DND-41 (cell line): ENCODE measurements around the gene CAPZA1.

Experiments
- ATAC-seq: fragments of 200-7000 bp; cut with Tn5 transposase; 3 replicates; pipeline ENCODE4 v1.9.1; 2021; ENCODE audit warnings: low read depth; ENCODE audit not compliant: insufficient read depth
- DNase-seq: peaks from one replicate; pipeline ENCODE4 v3.0.0-alpha.2; 2020
- H2AFZ ChIP-seq: 2 replicates; pipeline ENCODE4 v1.6.0; 2012; ENCODE audit warnings: low read depth, low read length
- H3K27ac ChIP-seq: 2 replicates; pipeline ENCODE4 v1.5.1; 2012; ENCODE audit warnings: low read length, inconsistent platforms
- H3K27me3 ChIP-seq: fragments of 200-600 bp; sonication (generic); 2 replicates; pipeline ENCODE4 v1.6.0; 2012; ENCODE audit warnings: low read length, mild to moderate bottlenecking, inconsistent platforms; ENCODE audit not compliant: insufficient read depth, poor library complexity
- H3K36me3 ChIP-seq: 2 replicates; pipeline ENCODE4 v1.5.1; 2012; ENCODE audit warnings: low read length, inconsistent platforms; ENCODE audit not compliant: insufficient read depth
- H3K4me1 ChIP-seq: 2 replicates; pipeline ENCODE4 v1.5.1; 2012; ENCODE audit warnings: mild to moderate bottlenecking, low read length; ENCODE audit not compliant: insufficient read depth
- H3K4me2 ChIP-seq: 2 replicates; pipeline ENCODE4 v1.6.0; 2012; ENCODE audit warnings: mild to moderate bottlenecking, moderate library complexity, low read length, inconsistent platforms; ENCODE audit not compliant: insufficient read depth
- H3K4me3 ChIP-seq, 2 experiments: fragments of 200-600 bp in 1 of 2; shearing (Covaris generic) in 1 of 2; 2 replicates each; pipeline ENCODE4 v1.5.1; 2012 to 2016; ENCODE audit warnings: inconsistent platforms in 2 of 2, low read length in 2 of 2, mild to moderate bottlenecking in 2 of 2, low read depth in 1 of 2, moderate library complexity in 1 of 2
- H3K79me2 ChIP-seq: 2 replicates; pipeline ENCODE4 v1.6.0; 2012; ENCODE audit warnings: low read length, inconsistent platforms; ENCODE audit not compliant: insufficient read depth
- H3K9ac ChIP-seq: 2 replicates; pipeline ENCODE4 v1.6.0; 2012; ENCODE audit warnings: low read depth, mild to moderate bottlenecking, inconsistent platforms, low read length, moderate library complexity
- H3K9me3 ChIP-seq: 2 replicates; pipeline ENCODE4 v1.5.1; 2012; ENCODE audit warnings: low read length, moderate library complexity, mild to moderate bottlenecking, inconsistent platforms; ENCODE audit not compliant: insufficient read depth, severe bottlenecking
- H4K20me1 ChIP-seq: 2 replicates; pipeline ENCODE4 v1.6.0; 2012; ENCODE audit warnings: low read length; ENCODE audit not compliant: insufficient read depth
- EZH2 ChIP-seq: IDR thresholded peaks from 3 replicates; pipeline ENCODE4 v1.6.1; 2012; ENCODE audit warnings: borderline replicate concordance, low read depth, mild to moderate bottlenecking, moderate library complexity, low read length, inconsistent platforms; ENCODE audit not compliant: severe bottlenecking
- TF ChIP-seq, protein P1 (sequence below): IDR thresholded peaks from 2 replicates; pipeline ENCODE4 v1.5.1; 2012; ENCODE audit warnings: borderline replicate concordance, low read length, moderate library complexity, mild to moderate bottlenecking; ENCODE audit not compliant: poor library complexity, severe bottlenecking; ENCODE audit errors: extremely low read depth

Gene CAPZA1

DNA sequence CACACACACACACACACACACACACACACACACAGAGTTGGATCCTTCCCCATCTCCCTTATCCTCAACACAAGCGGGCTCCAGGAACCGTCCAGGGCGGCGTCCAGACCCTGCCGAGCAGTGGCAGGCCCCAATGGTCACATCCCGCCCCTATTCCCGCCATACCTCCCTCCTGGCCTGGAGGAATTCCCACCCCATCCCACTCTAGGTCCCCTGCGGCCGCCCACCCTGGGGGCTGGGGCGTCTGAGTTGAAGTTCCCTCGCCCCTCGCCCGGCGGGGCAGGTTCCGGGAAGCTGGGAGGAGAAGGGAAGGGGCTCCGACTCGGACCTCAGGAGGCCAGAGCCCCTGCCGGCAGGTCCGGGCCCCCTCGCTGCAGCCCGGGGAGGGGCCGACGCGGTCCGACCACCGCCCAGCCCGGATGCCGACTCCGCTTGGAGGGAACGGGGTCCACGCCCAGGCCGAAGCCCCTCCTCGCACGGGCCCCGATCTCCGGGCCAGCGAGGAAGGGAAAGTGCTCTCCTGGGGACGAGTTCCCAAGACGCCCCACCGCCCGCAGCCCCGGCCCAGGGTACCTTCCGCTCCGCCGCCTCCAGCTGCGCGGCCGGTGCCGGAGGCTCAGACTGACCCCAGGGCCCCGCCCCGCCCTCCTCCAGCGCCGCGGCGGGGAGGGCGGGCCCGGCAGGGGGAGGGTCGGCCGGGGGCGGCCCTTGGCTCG is 87.0 kb downstream of the CAPZA1 start, which contains the start of gene RHOC:
Gene RHOC, minus strand, starts transcription at position 623 of the 716 bp plus-strand sequence. CDS start 3,328 bp downstream, outside the sequence.
- no peak for TF ChIP-seq EZH2
- Histone ChIP-seq H2AFZ (peak within 1 kb of the TSS; percentile 62), H3K4me1 (peaks cover 43% of the 10 kb centered on the region), H3K9me3 (no peaks in the 10 kb centered on the region), H3K9ac (peak within 1 kb of the TSS; percentile 59), H3K27ac (peak within 1 kb of the TSS; percentile 81), H4K20me1 (no peaks in the 10 kb centered on the region), H3K79me2 (peaks cover 11% of the 10 kb centered on the region), H3K36me3 (peaks cover 7% of the 10 kb centered on the region; the same call in 1 of the 2 replicates), H3K27me3 (peaks cover 5% of the 10 kb centered on the region), H3K4me2 (peak within 1 kb of the TSS; percentile 78), H3K4me3 (peak within 1 kb of the TSS in 1 of 2 experiments; percentile 60; a peak in 2 of 4 replicates)
- ATAC-seq = no peak
- DNase-seq = no peak

DNA sequence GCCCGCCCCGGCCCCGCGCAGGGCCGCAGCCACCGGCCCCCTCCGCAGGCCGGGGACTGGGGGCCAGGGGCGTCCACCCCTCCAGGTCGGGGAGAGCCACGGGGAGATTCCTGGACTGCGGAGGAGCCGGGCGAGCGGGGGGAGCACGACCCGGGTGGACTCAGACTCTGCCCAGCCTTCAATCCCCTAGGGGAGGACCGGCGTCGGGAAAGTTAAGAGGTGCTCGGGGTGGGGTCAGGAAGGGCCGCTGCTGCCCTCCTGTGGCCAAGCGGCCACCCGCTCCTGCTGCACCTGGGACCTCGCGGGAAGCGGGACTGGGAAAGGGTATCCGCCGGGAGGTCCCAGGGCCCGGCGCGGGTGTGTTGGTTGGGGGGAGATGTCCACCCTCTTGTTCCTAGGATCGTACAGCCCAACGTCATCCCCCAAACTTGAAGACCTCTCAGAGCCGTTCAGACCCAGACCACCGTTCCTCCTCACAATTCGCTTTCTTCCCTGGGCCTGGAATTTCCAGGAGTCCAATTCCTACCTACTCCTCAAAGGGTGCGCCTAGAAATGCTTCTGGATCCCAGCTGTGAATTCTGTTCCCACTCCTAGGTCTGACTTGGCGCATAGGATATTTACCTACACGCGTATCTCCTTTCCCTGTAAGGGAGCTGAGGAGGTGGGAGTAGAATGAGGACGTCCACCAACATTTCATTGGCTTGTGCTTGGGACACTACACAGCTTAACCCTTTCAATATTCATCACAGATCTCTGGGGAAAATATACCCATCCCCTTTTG is 87.8 kb downstream of the CAPZA1 start:
- peak overlapping the region; percentile 47; the same call in 1 of the 2 replicates for H3K4me2 ChIP-seq
- peaks cover 11% of the 10 kb centered on the region for H3K79me2 ChIP-seq
- TF ChIP-seq, protein P1, sequence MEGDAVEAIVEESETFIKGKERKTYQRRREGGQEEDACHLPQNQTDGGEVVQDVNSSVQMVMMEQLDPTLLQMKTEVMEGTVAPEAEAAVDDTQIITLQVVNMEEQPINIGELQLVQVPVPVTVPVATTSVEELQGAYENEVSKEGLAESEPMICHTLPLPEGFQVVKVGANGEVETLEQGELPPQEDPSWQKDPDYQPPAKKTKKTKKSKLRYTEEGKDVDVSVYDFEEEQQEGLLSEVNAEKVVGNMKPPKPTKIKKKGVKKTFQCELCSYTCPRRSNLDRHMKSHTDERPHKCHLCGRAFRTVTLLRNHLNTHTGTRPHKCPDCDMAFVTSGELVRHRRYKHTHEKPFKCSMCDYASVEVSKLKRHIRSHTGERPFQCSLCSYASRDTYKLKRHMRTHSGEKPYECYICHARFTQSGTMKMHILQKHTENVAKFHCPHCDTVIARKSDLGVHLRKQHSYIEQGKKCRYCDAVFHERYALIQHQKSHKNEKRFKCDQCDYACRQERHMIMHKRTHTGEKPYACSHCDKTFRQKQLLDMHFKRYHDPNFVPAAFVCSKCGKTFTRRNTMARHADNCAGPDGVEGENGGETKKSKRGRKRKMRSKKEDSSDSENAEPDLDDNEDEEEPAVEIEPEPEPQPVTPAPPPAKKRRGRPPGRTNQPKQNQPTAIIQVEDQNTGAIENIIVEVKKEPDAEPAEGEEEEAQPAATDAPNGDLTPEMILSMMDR = peak; percentile 74
- TF ChIP-seq EZH2 = no peak
- peak overlapping the region; percentile 23; the same call in 1 of the 2 replicates for H3K9ac ChIP-seq
- no peak for ATAC-seq
- no peak overlapping the region for H3K27ac ChIP-seq
- H3K9me3 ChIP-seq = no peaks in the 10 kb centered on the region
- H3K4me3 ChIP-seq = peak overlapping the region in 1 of 2 experiments; percentile 35; a peak in 2 of 4 replicates
- H3K36me3 ChIP-seq = peaks cover 2% of the 10 kb centered on the region; the same call in 1 of the 2 replicates
- peak; percentile 57 for DNase-seq
- H4K20me1 ChIP-seq = no peaks in the 10 kb centered on the region
- H3K4me1 ChIP-seq = peaks cover 38% of the 10 kb centered on the region
- H3K27me3 ChIP-seq = peaks cover 5% of the 10 kb centered on the region
- H2AFZ ChIP-seq = no peak overlapping the region

DNA sequence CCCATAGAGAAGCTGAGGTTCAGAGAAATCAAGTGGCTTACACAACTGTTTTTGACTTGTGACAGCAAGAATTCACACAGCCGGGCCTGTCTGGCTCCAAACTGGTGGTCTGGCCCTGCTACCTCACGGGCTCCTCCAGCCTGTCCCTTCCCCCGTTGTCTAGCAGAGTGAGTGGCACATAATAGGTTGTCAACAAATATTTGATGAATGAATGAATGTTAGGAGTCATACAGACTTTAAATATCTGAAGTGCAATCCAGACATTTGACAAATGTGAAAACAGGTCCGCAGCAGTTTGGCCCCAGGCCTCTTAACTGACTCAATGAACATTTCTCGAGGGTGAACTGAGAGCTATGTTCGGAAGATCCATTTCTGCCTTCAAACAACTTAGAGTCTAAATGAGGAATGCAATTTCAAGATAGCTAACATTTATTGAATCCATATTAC is 88.4 kb downstream of the CAPZA1 start:
- Histone ChIP-seq H2AFZ (no peak overlapping the region), H3K36me3 (no peaks in the 10 kb centered on the region), H3K79me2 (peaks cover 11% of the 10 kb centered on the region), H3K27me3 (peaks cover 5% of the 10 kb centered on the region), H3K27ac (no peak overlapping the region), H4K20me1 (no peaks in the 10 kb centered on the region), H3K4me3 (no peak overlapping the region), H3K4me1 (peaks cover 36% of the 10 kb centered on the region), H3K9me3 (no peaks in the 10 kb centered on the region), H3K9ac (no peak overlapping the region), H3K4me2 (no peak overlapping the region)
- TF ChIP-seq, protein P1 = no peak
- TF ChIP-seq EZH2 = no peak
- DNase-seq (no peak), ATAC-seq (no peak)
